Activated naive CD4-positive, alpha-beta T cell treated with anti-CD3 and anti-CD28 coated beads, Interleukin-2, amount 50 U/mL, for 24 hours (primary cell): Measurements from ENCODE around the gene STRN4.
A peak's percentile ranks its signal among the peaks of the same experiment; 100 is the strongest.

Source experiments
- H3K27ac Mint-ChIP-seq: one replicate; pipeline ENCODE4 v1.8.0; 2021; ENCODE audit warnings: mild to moderate bottlenecking, mixed read lengths
- H3K27me3 Mint-ChIP-seq: one replicate; pipeline ENCODE4 v1.8.0; 2021; ENCODE audit warnings: mixed read lengths
- H3K36me3 Mint-ChIP-seq: one replicate; pipeline ENCODE4 v1.8.0; 2021; ENCODE audit warnings: mixed read lengths
- H3K4me1 Mint-ChIP-seq: one replicate; pipeline ENCODE4 v1.8.0; 2021; ENCODE audit warnings: mixed read lengths
- H3K4me3 Mint-ChIP-seq: one replicate; pipeline ENCODE4 v1.8.0; 2021; ENCODE audit warnings: mild to moderate bottlenecking, mixed read lengths
- H3K9me3 Mint-ChIP-seq: one replicate; pipeline ENCODE4 v1.8.0; 2021; ENCODE audit warnings: mixed read lengths

STRN4 gene

GRCh38 chr19:46693760-46694159 lies 52.5 kb downstream of the STRN4 start:
- H3K27ac Mint-ChIP-seq, result no peak overlapping the region

GRCh38 chr19:46692918-46693722 lies 53.1 kb downstream of the STRN4 start:
- no peak overlapping the region for H3K4me3 Mint-ChIP-seq
- no peaks in the 10 kb centered on the region for H3K9me3 Mint-ChIP-seq
- no peaks in the 10 kb centered on the region for H3K27me3 Mint-ChIP-seq
- peaks cover 15% of the 10 kb centered on the region for H3K36me3 Mint-ChIP-seq
- no peaks in the 10 kb centered on the region for H3K4me1 Mint-ChIP-seq
- peak overlapping the region; percentile 84 for H3K27ac Mint-ChIP-seq

More at GRCh38 chr19:46693760-46694159, 52.5 kb downstream of the STRN4 start:
- H3K9me3 Mint-ChIP-seq, result no peaks in the 10 kb centered on the region
- H3K36me3 Mint-ChIP-seq, result peaks cover 15% of the 10 kb centered on the region
- H3K27me3 Mint-ChIP-seq, result no peaks in the 10 kb centered on the region
- no peaks in the 10 kb centered on the region for H3K4me1 Mint-ChIP-seq
- no peak overlapping the region for H3K4me3 Mint-ChIP-seq

- Mint-ChIP-seq H3K27me3 (no peaks in the 10 kb centered on the region), H3K36me3 (peaks cover 15% of the 10 kb centered on the region), H3K4me3 (no peak overlapping the region), H3K9me3 (no peaks in the 10 kb centered on the region), H3K27ac (peak overlapping the region; percentile 41), H3K4me1 (no peaks in the 10 kb centered on the region)
Observed at GRCh38 chr19:46691948-46692347, 54.3 kb downstream of the STRN4 start.

- no peak overlapping the region for H3K27ac Mint-ChIP-seq
- H3K4me3 Mint-ChIP-seq, result no peak overlapping the region
- no peaks in the 10 kb centered on the region for H3K9me3 Mint-ChIP-seq
- no peaks in the 10 kb centered on the region for H3K4me1 Mint-ChIP-seq
- H3K36me3 Mint-ChIP-seq, result peaks cover 14% of the 10 kb centered on the region
- no peaks in the 10 kb centered on the region for H3K27me3 Mint-ChIP-seq
Observed at GRCh38 chr19:46691104-46691503, 55.1 kb downstream of the STRN4 start.

- Mint-ChIP-seq H3K9me3 (no peaks in the 10 kb centered on the region), H3K36me3 (peaks cover 15% of the 10 kb centered on the region), H3K4me3 (no peak overlapping the region), H3K4me1 (no peaks in the 10 kb centered on the region), H3K27me3 (no peaks in the 10 kb centered on the region), H3K27ac (no peak overlapping the region)
Observed at GRCh38 chr19:46689358-46689757, 56.9 kb downstream of the STRN4 start.

- H3K4me1 Mint-ChIP-seq, result no peaks in the 10 kb centered on the region
- H3K27ac Mint-ChIP-seq, result peak overlapping the region; percentile 62
- peaks cover 14% of the 10 kb centered on the region for H3K36me3 Mint-ChIP-seq
- no peak overlapping the region for H3K4me3 Mint-ChIP-seq
- H3K27me3 Mint-ChIP-seq, result no peaks in the 10 kb centered on the region
- no peaks in the 10 kb centered on the region for H3K9me3 Mint-ChIP-seq
Observed at GRCh38 chr19:46687438-46688145, 58.7 kb downstream of the STRN4 start.

GRCh38 chr19:46685189-46685588 lies 61.1 kb downstream of the STRN4 start:
- Mint-ChIP-seq H3K36me3 (peaks cover 5% of the 10 kb centered on the region), H3K4me1 (no peaks in the 10 kb centered on the region), H3K27me3 (no peaks in the 10 kb centered on the region), H3K9me3 (no peaks in the 10 kb centered on the region), H3K27ac (peak overlapping the region; percentile 87), H3K4me3 (no peak overlapping the region)

GRCh38 chr19:46678110-46678732 lies 68.0 kb downstream of the STRN4 start:
- peak overlapping the region; percentile 8 for H3K27ac Mint-ChIP-seq
- no peak overlapping the region for H3K4me3 Mint-ChIP-seq
- H3K27me3 Mint-ChIP-seq, result no peaks in the 10 kb centered on the region
- H3K9me3 Mint-ChIP-seq, result no peaks in the 10 kb centered on the region
- peaks cover 13% of the 10 kb centered on the region for H3K36me3 Mint-ChIP-seq
- peaks cover 7% of the 10 kb centered on the region for H3K4me1 Mint-ChIP-seq

GRCh38 chr19:46674416-46675178 lies 71.7 kb downstream of the STRN4 start:
- H3K27ac Mint-ChIP-seq, result peak overlapping the region; percentile 8
- no peaks in the 10 kb centered on the region for H3K27me3 Mint-ChIP-seq
- peaks cover 7% of the 10 kb centered on the region for H3K4me1 Mint-ChIP-seq
- peaks cover 14% of the 10 kb centered on the region for H3K36me3 Mint-ChIP-seq
- no peaks in the 10 kb centered on the region for H3K9me3 Mint-ChIP-seq
- H3K4me3 Mint-ChIP-seq, result no peak overlapping the region

GRCh38 chr19:46670813-46671212 lies 75.4 kb downstream of the STRN4 start:
- H3K27ac Mint-ChIP-seq, result peak overlapping the region; percentile 17
- H3K36me3 Mint-ChIP-seq, result peaks cover 9% of the 10 kb centered on the region
- no peak overlapping the region for H3K4me3 Mint-ChIP-seq
- no peaks in the 10 kb centered on the region for H3K9me3 Mint-ChIP-seq
- H3K27me3 Mint-ChIP-seq, result no peaks in the 10 kb centered on the region
- H3K4me1 Mint-ChIP-seq, result no peaks in the 10 kb centered on the region
